A549 (cell line): Measurements from ENCODE around the gene NUMB. TPM values are rescaled to one million over a fixed set of nuclear protein-coding genes. Genes with fewer than 3 reads are reported as not detected.

Experiments
- ATAC-seq, 2 experiments: fragments of 200-7000 bp in 1 of 2; fragments of >200 bp in 1 of 2; cut with Nextera tagmentation in 1 of 2; cut with Tn5 transposase in 1 of 2; 3 replicates each; pipeline versions ENCODE4 v1.8.0 to v1.9.1; 2018 to 2020; ENCODE audit warnings: mild to moderate bottlenecking in 1 of 2, moderate library complexity in 1 of 2
- CTCF ChIA-PET: fragments of 300-600 bp; sonication (Branson Sonifier 250); formaldehyde crosslinking; extraction: SDS; loops from one replicate; lab custom pipeline; 2021; ENCODE audit warnings: antibody characterized with exemption, inconsistent platforms; lab: Yijun Ruan, JAX
- POLR2A ChIA-PET: fragments of 350-600 bp; formaldehyde crosslinking; extraction: SDS; loops from one replicate; lab custom pipeline; 2021; ENCODE audit warnings: antibody characterized with exemption, inconsistent platforms; lab: Yijun Ruan, JAX
- DNase-seq, 2 experiments: peaks; one replicate each; pipeline versions ENCODE4 v3.0.0 to v3.0.0-alpha.2; 2011 to 2016; ENCODE audit warnings: low read depth in 1 of 2, low spot score in 1 of 2
- FAIRE-seq: peaks from 2 replicates; lab custom pipeline; 2011; peaks lifted over from hg19 to GRCh38; lab: Jason Lieb, UNC
- H3K27ac ChIP-seq, 2 experiments: fragments of >200 bp; sonication (Bioruptor Twin); formaldehyde crosslinking; 3 replicates each; pipeline ENCODE4 v1.5.1; 2016 to 2017
- H3K4me1 ChIP-seq: fragments of >200 bp; sonication (Bioruptor Twin); formaldehyde crosslinking; 3 replicates; pipeline ENCODE4 v1.6.1; 2016
- H3K4me2 ChIP-seq: fragments of >200 bp; sonication (Bioruptor Twin); formaldehyde crosslinking; 3 replicates; pipeline ENCODE4 v1.6.1; 2016
- H3K4me3 ChIP-seq: fragments of >200 bp; sonication (Bioruptor Twin); formaldehyde crosslinking; 3 replicates; pipeline ENCODE4 v1.5.1; 2016
- H3K9me3 ChIP-seq: fragments of >200 bp; sonication (Bioruptor Twin); formaldehyde crosslinking; 3 replicates; pipeline ENCODE4 v1.6.1; 2016
- BHLHE40 ChIP-seq: IDR thresholded peaks from 2 replicates; pipeline ENCODE4 v1.6.1; 2012; ENCODE audit warnings: low read depth, low read length, inconsistent platforms
- CBX8 ChIP-seq: fragments of 200-600 bp; sonication (generic); IDR thresholded peaks from 2 replicates; pipeline ENCODE4 v1.6.1; 2016
- CHD2 ChIP-seq: fragments of 150-350 bp; IDR thresholded peaks from 2 replicates; pipeline ENCODE4 v1.6.1; 2014; ENCODE audit warnings: low read length; ENCODE audit not compliant: partially characterized antibody
- CHD4 ChIP-seq: fragments of 200-600 bp; sonication (generic); IDR thresholded peaks from 2 replicates; pipeline ENCODE4 v1.6.1; 2016; ENCODE audit warnings: antibody characterized with exemption, mild to moderate bottlenecking, borderline replicate concordance
- EP300 ChIP-seq, 2 experiments: fragments of >200 bp; sonication (Bioruptor Twin); formaldehyde crosslinking; IDR thresholded peaks; 2 replicates in 1 of 2; 3 replicates in 1 of 2; pipeline ENCODE4 v1.6.1; 2016 to 2017
- ESRRA ChIP-seq: fragments of 150-350 bp; IDR thresholded peaks from 2 replicates; pipeline ENCODE4 v1.6.1; 2014; ENCODE audit warnings: mild to moderate bottlenecking, low read length, borderline replicate concordance
- HES2 ChIP-seq: fragments of >200 bp; sonication (Bioruptor Twin); formaldehyde crosslinking; IDR thresholded peaks from 2 replicates; pipeline ENCODE4 v1.6.1; 2016
- HOXB13 ChIP-seq: fragments of 250-450 bp; sonication (Bioruptor Pico); IDR thresholded peaks from 2 replicates; pipeline ENCODE4 v1.5.0; 2020; ENCODE audit warnings: low read depth, mild to moderate bottlenecking, moderate library complexity
- HOXB5 ChIP-seq: fragments of 250-450 bp; sonication (Bioruptor Pico); IDR thresholded peaks from 2 replicates; pipeline ENCODE4 v1.5.0; 2020; ENCODE audit warnings: mild to moderate bottlenecking, moderate library complexity
- JUN ChIP-seq, 2 experiments: fragments of >200 bp; sonication (Bioruptor Twin); formaldehyde crosslinking; IDR thresholded peaks; 2 replicates in 1 of 2; 3 replicates in 1 of 2; pipeline ENCODE4 v1.6.1; 2016 to 2017
- KDM1A ChIP-seq: fragments of 200-600 bp; sonication (generic); IDR thresholded peaks from 2 replicates; pipeline ENCODE4 v1.6.1; 2016; ENCODE audit warnings: low read depth, mild to moderate bottlenecking
- MAFK ChIP-seq: fragments of 450-650 bp; IDR thresholded peaks from 2 replicates; pipeline ENCODE4 v1.6.1; 2014; ENCODE audit not compliant: partially characterized antibody
- MAX ChIP-seq: IDR thresholded peaks from 2 replicates; pipeline ENCODE4 v1.6.1; 2012
- MAZ ChIP-seq: fragments of 150-350 bp; IDR thresholded peaks from 2 replicates; pipeline ENCODE4 v1.6.1; 2014; ENCODE audit warnings: antibody characterized with exemption, low read depth, low read length, borderline replicate concordance
- MYC ChIP-seq: IDR thresholded peaks from 2 replicates; pipeline ENCODE4 v1.6.1; 2012; ENCODE audit warnings: mild to moderate bottlenecking, inconsistent platforms, low read length, improper control_type of control experiment, borderline replicate concordance
- NFE2L2 ChIP-seq: fragments of 150-350 bp; conservative IDR thresholded peaks from 2 replicates; pipeline ENCODE4 v1.6.1; 2014; ENCODE audit warnings: low read length
- NR3C1 ChIP-seq: fragments of >200 bp; sonication (Bioruptor Twin); formaldehyde crosslinking; IDR thresholded peaks from 3 replicates; pipeline ENCODE4 v1.6.1; 2017
- PHF8 ChIP-seq: fragments of 200-600 bp; sonication (generic); IDR thresholded peaks from 2 replicates; pipeline ENCODE4 v1.6.1; 2016; ENCODE audit warnings: low read depth, mild to moderate bottlenecking, antibody characterized with exemption, moderate library complexity, borderline replicate concordance
- RAD21 ChIP-seq, 2 experiments: fragments of >200 bp in 1 of 2; sonication (Bioruptor Twin) in 1 of 2; formaldehyde crosslinking in 1 of 2; IDR thresholded peaks in 1 of 2; conservative IDR thresholded peaks in 1 of 2; 2 replicates in 1 of 2; 3 replicates in 1 of 2; pipeline ENCODE4 v1.6.1; 2012 to 2018; ENCODE audit warnings: inconsistent platforms in 1 of 2
- WGBS: methylation state at CpG from one replicate; pipeline ENCODE4 v1.1.6; 2017; ENCODE audit errors: missing lambda C conversion rate; 5-methylcytosine and 5-hydroxymethylcytosine counted together
- polyA plus RNA-seq, 4 experiments: library from polyadenylated mRNA; depleted of rRNA in 3 of 4; stranded (reverse); fragments of >200 nt; fragmentation: RNase III in 1 of 4; extraction: RNeasy Plus Mini Kit Qiagen cat#74134 plus additional on column Dnase treatment in 1 of 4; gene quantifications; 2 replicates in 3 of 4; 3 replicates in 1 of 4; pipeline ENCODE4 v1.2.3, GENCODE V29; 2011 to 2017
- TF ChIP-seq, protein P1 (sequence below): fragments of >200 bp; sonication (Bioruptor Twin); formaldehyde crosslinking; IDR thresholded peaks from 3 replicates; pipeline ENCODE4 v1.6.1; 2016
- TF ChIP-seq, protein P2 (sequence below): IDR thresholded peaks from 2 replicates; pipeline ENCODE4 v1.6.1; 2012
- TF ChIP-seq, protein P3 (sequence below): fragments of 150-350 bp; IDR thresholded peaks from 2 replicates; pipeline ENCODE4 v1.6.1; 2014; ENCODE audit warnings: low read depth, mild to moderate bottlenecking, low read length
- TF ChIP-seq, protein P4 (sequence below): fragments of >200 bp; sonication (Bioruptor Twin); formaldehyde crosslinking; IDR thresholded peaks from 3 replicates; pipeline ENCODE4 v1.5.1; 2016

NUMB gene
- polyA plus RNA-seq, 2 of the 4 experiments (the other 2 are of a cell fraction) = 40.8 to 151 TPM

- ChIA-PET POLR2A (no interaction called here), CTCF (interaction anchor here (1.3 kb wide), 1 partner anchor 12 kb away, joined by 3 read pairs; no protein-coding TSS in a partner anchor)
- FAIRE-seq (no peak), ATAC-seq (no peak), DNase-seq (no peak)
- Histone ChIP-seq H3K4me2 (no peak overlapping the region), H3K9me3 (no peaks in the 10 kb centered on the region), H3K4me3 (no peak overlapping the region), H3K4me1 (0 out of 3 replicates have a peak, but pooled peaks cover 4% of the 10 kb centered on the region), H3K27ac (no peak overlapping the region)
- TF ChIP-seq, protein P1, sequence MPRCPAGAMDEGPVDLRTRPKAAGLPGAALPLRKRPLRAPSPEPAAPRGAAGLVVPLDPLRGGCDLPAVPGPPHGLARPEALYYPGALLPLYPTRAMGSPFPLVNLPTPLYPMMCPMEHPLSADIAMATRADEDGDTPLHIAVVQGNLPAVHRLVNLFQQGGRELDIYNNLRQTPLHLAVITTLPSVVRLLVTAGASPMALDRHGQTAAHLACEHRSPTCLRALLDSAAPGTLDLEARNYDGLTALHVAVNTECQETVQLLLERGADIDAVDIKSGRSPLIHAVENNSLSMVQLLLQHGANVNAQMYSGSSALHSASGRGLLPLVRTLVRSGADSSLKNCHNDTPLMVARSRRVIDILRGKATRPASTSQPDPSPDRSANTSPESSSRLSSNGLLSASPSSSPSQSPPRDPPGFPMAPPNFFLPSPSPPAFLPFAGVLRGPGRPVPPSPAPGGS = no peak
- TF ChIP-seq CHD2 (no peak), CHD4 (no peak), MAFK (no peak), CBX8 (no peak), KDM1A (no peak), BHLHE40 (no peak), JUN (IDR thresholded peaks at IDR 0.05) (no peak), PHF8 (no peak), EP300 (IDR thresholded peaks at IDR 0.05) (no peak), NFE2L2 (no peak), HOXB5 (CRISPR knock-in tag) (no peak), MAX (no peak), HES2 (no peak), ESRRA (no peak), MAZ (no peak)
- TF ChIP-seq, protein P2, sequence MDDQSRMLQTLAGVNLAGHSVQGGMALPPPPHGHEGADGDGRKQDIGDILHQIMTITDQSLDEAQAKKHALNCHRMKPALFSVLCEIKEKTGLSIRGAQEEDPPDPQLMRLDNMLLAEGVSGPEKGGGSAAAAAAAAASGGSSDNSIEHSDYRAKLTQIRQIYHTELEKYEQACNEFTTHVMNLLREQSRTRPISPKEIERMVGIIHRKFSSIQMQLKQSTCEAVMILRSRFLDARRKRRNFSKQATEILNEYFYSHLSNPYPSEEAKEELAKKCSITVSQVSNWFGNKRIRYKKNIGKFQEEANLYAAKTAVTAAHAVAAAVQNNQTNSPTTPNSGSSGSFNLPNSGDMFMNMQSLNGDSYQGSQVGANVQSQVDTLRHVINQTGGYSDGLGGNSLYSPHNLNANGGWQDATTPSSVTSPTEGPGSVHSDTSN = no peak
- TF ChIP-seq, protein P3, sequence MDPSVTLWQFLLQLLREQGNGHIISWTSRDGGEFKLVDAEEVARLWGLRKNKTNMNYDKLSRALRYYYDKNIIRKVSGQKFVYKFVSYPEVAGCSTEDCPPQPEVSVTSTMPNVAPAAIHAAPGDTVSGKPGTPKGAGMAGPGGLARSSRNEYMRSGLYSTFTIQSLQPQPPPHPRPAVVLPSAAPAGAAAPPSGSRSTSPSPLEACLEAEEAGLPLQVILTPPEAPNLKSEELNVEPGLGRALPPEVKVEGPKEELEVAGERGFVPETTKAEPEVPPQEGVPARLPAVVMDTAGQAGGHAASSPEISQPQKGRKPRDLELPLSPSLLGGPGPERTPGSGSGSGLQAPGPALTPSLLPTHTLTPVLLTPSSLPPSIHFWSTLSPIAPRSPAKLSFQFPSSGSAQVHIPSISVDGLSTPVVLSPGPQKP = no peak
- WGBS = 92% methylated on average over 2 of the region's 2 CpGs
Measured at GRCh38 chr14:73364559-73364958, 93.8 kb downstream of the NUMB start.

DNA sequence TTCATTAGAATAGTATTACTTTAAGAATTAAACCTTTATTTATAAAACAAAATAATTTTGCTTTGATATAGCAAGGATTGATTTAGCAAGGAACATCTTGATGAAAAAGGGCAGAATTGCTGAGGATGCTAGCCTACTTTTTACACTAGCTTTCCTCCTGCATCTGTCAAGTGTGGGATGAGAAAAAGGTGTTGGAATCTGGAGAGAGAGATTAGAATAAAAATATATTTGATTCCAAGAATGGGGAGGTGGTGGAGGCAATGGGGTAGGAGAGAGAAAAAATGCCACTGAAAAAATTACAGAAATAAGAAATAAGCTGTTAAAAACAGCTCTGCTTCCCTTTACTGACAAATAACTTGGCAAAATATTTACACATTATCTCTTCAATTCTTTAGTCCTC, 98.9 kb downstream of the NUMB start:
- Histone ChIP-seq H3K4me2 (no peak overlapping the region), H3K27ac (no peak overlapping the region)
- CTCF ChIA-PET = no interaction called here

More for the DNA sequence above, 98.9 kb downstream of the NUMB start:
- POLR2A ChIA-PET = no interaction called here
- no peak for FAIRE-seq
- Histone ChIP-seq H3K9me3 (no peaks in the 10 kb centered on the region), H3K4me3 (no peak overlapping the region), H3K4me1 (no peaks in the 10 kb centered on the region)
- no peak for ATAC-seq
- TF ChIP-seq HOXB5 (CRISPR knock-in tag) (no peak), RAD21 (conservative IDR thresholded peaks at IDR 0.05 in 1 of 2, IDR thresholded peaks at IDR 0.05 in 1 of 2) (no peak), MYC (no peak), NR3C1 (no peak), EP300 (IDR thresholded peaks at IDR 0.05) (no peak), HES2 (no peak), HOXB13 (no peak)
- TF ChIP-seq, protein P4, sequence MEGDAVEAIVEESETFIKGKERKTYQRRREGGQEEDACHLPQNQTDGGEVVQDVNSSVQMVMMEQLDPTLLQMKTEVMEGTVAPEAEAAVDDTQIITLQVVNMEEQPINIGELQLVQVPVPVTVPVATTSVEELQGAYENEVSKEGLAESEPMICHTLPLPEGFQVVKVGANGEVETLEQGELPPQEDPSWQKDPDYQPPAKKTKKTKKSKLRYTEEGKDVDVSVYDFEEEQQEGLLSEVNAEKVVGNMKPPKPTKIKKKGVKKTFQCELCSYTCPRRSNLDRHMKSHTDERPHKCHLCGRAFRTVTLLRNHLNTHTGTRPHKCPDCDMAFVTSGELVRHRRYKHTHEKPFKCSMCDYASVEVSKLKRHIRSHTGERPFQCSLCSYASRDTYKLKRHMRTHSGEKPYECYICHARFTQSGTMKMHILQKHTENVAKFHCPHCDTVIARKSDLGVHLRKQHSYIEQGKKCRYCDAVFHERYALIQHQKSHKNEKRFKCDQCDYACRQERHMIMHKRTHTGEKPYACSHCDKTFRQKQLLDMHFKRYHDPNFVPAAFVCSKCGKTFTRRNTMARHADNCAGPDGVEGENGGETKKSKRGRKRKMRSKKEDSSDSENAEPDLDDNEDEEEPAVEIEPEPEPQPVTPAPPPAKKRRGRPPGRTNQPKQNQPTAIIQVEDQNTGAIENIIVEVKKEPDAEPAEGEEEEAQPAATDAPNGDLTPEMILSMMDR = no peak
- no peak for DNase-seq
